D721Med (cell line): ENCODE measurements around the gene KCNK13.
"Not testable (repeated sequence)": the region's sequence is repeated elsewhere in the genome, so short reads cannot be mapped to it uniquely, and the experiment has no call there.

ENCODE experiments used
- DNase-seq: peaks from one replicate; pipeline ENCODE4 v3.0.0; 2011; ENCODE audit warnings: low spot score; ENCODE audit not compliant: insufficient read length
- FAIRE-seq: peaks from 2 replicates; lab custom pipeline; 2011; peaks lifted over from hg19 to GRCh38; lab: Jason Lieb, UNC
- CTCF ChIP-seq: IDR thresholded peaks from 2 replicates; pipeline ENCODE4 v1.5.1; 2012; ENCODE audit warnings: mild to moderate bottlenecking, control low read depth; ENCODE audit not compliant: insufficient read depth; ENCODE audit errors: missing control alignments

The KCNK13 gene

GRCh38 chr14:90201344-90201743, 139.6 kb downstream of the KCNK13 start:
- no peak for TF ChIP-seq CTCF
- no peak for FAIRE-seq
- DNase-seq: no peak

- FAIRE-seq: no peak
- DNase-seq: no peak
- no peak for TF ChIP-seq CTCF
Observed at GRCh38 chr14:90204516-90204915, 142.7 kb downstream of the KCNK13 start.

- TF ChIP-seq CTCF: no peak
- DNase-seq (no peak), FAIRE-seq (no peak)
Observed at GRCh38 chr14:90213099-90213748, 151.4 kb downstream of the KCNK13 start.

- TF ChIP-seq CTCF: no peak
- no peak for FAIRE-seq
- DNase-seq: no peak
Observed at GRCh38 chr14:90228478-90228877, 166.7 kb downstream of the KCNK13 start.

GRCh38 chr14:90229942-90230341, 168.1 kb downstream of the KCNK13 start:
- not testable (repeated sequence) for FAIRE-seq, DNase-seq
